K562 (cell line): ENCODE results near the gene IL17RC. TPM values are rescaled to one million over a fixed set of nuclear protein-coding genes. Genes with fewer than 3 reads are reported as not detected.

ENCODE experiments used
- ASH1L ChIP-seq: fragments of 450-650 bp; IDR thresholded peaks from 2 replicates; pipeline ENCODE4 v1.6.1; 2018; ENCODE audit warnings: borderline replicate concordance, mild to moderate bottlenecking, low read depth; ENCODE audit not compliant: partially characterized antibody
- ATF1 ChIP-seq, 2 experiments: fragments of 450-650 bp in 1 of 2; IDR thresholded peaks; 2 replicates each; pipeline ENCODE4 v1.6.1; 2016; ENCODE audit warnings: missing compliant biosample characterization in 1 of 2, missing genetic modification characterization in 1 of 2
- ATF7 ChIP-seq: fragments of 450-650 bp; IDR thresholded peaks from 2 replicates; pipeline ENCODE4 v1.7.1; 2014; ENCODE audit warnings: mild to moderate bottlenecking, moderate library complexity
- BMI1 ChIP-seq: fragments of 150-350 bp; IDR thresholded peaks from 2 replicates; pipeline ENCODE4 v1.6.1; 2014; ENCODE audit warnings: low read length
- FOS ChIP-seq: IDR thresholded peaks from 3 replicates; pipeline ENCODE4 v1.6.1; 2011; ENCODE audit not compliant: insufficient read length; ENCODE audit errors: extremely low read depth
- MTF1 ChIP-seq: fragments of 250-450 bp; sonication (Bioruptor Pico); IDR thresholded peaks from 2 replicates; pipeline ENCODE4 v1.9.0; 2021; ENCODE audit warnings: moderate library complexity, mild to moderate bottlenecking, inconsistent platforms, borderline replicate concordance
- NUFIP1 ChIP-seq: fragments of 450-650 bp; IDR thresholded peaks from 2 replicates; pipeline ENCODE4 v1.6.1; 2018; ENCODE audit not compliant: partially characterized antibody
- POLR2AphosphoS2 ChIP-seq: IDR thresholded peaks from 2 replicates; pipeline ENCODE4 v1.6.1; 2012; ENCODE audit warnings: low read length, improper control_type of control experiment
- POLR2H ChIP-seq: IDR thresholded peaks from 2 replicates; pipeline ENCODE4 v1.6.1; 2016; ENCODE audit warnings: missing genetic modification characterization, low read depth, mild to moderate bottlenecking, control low read depth, missing compliant biosample characterization, moderate library complexity
- RB1 ChIP-seq: fragments of 450-650 bp; IDR thresholded peaks from 2 replicates; pipeline ENCODE4 v1.6.1; 2017; ENCODE audit warnings: low read depth, mild to moderate bottlenecking
- SAP30 ChIP-seq: fragments of 200-600 bp; sonication (generic); IDR thresholded peaks from 2 replicates; pipeline ENCODE4 v1.6.1; 2012; ENCODE audit warnings: borderline replicate concordance, low read depth, mild to moderate bottlenecking, moderate library complexity, low read length, control low read depth, inconsistent platforms; ENCODE audit not compliant: insufficient read depth, poor library complexity, severe bottlenecking
- SMARCB1 ChIP-seq: IDR thresholded peaks from 2 replicates; pipeline ENCODE4 v1.6.1; 2011; ENCODE audit warnings: improper control_type of control experiment, low read depth; ENCODE audit not compliant: insufficient read length
- SMARCC2 ChIP-seq: fragments of 450-650 bp; IDR thresholded peaks from 2 replicates; pipeline ENCODE4 v1.6.1; 2017; ENCODE audit warnings: antibody characterized with exemption, moderate library complexity, mild to moderate bottlenecking, low read depth
- polyA plus RNA-seq, 8 experiments: library from polyadenylated mRNA; depleted of rRNA in 4 of 8; stranded (reverse) in 5 of 8; unstranded in 3 of 8; fragments of >200 nt; fragmentation: Nextera tagmentation in 2 of 8; fragmentation: Illumina TruSeq in 1 of 8; extraction: Ambion mirVana in 2 of 8; extraction: Trizol in 1 of 8; gene quantifications; 2 replicates each; pipeline versions ENCODE4 v1.2.1 to v1.2.3, GENCODE V29; 2011 to 2014; ENCODE audit warnings: inconsistent platforms in 1 of 8, missing spikeins in 1 of 8
- total RNA-seq, 7 experiments: library from RNA; depleted of rRNA in 6 of 7; stranded (reverse); fragments of >200 nt in 6 of 7; fragmentation: Illumina TruSeq in 2 of 7; extraction: Trizol in 2 of 7; gene quantifications; 2 replicates each; pipeline versions ENCODE4 v1.2.1 to v1.2.3, GENCODE V29; 2011 to 2021; ENCODE audit warnings: low replicate concordance in 1 of 7
- TF ChIP-seq, protein P1 (sequence below): fragments of 450-650 bp; IDR thresholded peaks from 2 replicates; pipeline ENCODE4 v1.6.1; 2018; ENCODE audit not compliant: partially characterized antibody
- TF ChIP-seq, protein P2 (sequence below): fragments of 250-450 bp; sonication (Bioruptor Pico); IDR thresholded peaks from 2 replicates; pipeline ENCODE4 v1.9.0; 2021; ENCODE audit warnings: mild to moderate bottlenecking, inconsistent platforms
- TF ChIP-seq, protein P3 (sequence below), 2 experiments: fragments of 450-650 bp in 1 of 2; sonication (generic) in 1 of 2; formaldehyde crosslinking; conservative IDR thresholded peaks; 2 replicates each; pipeline versions ENCODE4 v1.4.0 to v1.8.1; 2020 to 2022; ENCODE audit warnings: mild to moderate bottlenecking in 1 of 2, missing genetic modification reagents in 1 of 2
- TF ChIP-seq, protein P4 (sequence below), 3 experiments: fragments of 200-800 bp in 1 of 3; sonication (Bioruptor generic) in 1 of 3; sonication (generic) in 1 of 3; formaldehyde crosslinking in 1 of 3; IDR thresholded peaks; 2 replicates each; pipeline versions ENCODE4 v1.6.1 to v1.8.0; 2016 to 2022; ENCODE audit warnings: mild to moderate bottlenecking in 2 of 3, missing compliant biosample characterization in 2 of 3, missing genetic modification characterization in 2 of 3, missing genetic modification reagents in 1 of 3

The IL17RC gene
- total and polyA plus RNA-seq, 9 of the 15 experiments (the other 6 are each of a cell fraction or from before 2014, with no cell fraction given) = 0.15 to 11.4 (median 7.1) TPM; not detected in 1

DNA sequence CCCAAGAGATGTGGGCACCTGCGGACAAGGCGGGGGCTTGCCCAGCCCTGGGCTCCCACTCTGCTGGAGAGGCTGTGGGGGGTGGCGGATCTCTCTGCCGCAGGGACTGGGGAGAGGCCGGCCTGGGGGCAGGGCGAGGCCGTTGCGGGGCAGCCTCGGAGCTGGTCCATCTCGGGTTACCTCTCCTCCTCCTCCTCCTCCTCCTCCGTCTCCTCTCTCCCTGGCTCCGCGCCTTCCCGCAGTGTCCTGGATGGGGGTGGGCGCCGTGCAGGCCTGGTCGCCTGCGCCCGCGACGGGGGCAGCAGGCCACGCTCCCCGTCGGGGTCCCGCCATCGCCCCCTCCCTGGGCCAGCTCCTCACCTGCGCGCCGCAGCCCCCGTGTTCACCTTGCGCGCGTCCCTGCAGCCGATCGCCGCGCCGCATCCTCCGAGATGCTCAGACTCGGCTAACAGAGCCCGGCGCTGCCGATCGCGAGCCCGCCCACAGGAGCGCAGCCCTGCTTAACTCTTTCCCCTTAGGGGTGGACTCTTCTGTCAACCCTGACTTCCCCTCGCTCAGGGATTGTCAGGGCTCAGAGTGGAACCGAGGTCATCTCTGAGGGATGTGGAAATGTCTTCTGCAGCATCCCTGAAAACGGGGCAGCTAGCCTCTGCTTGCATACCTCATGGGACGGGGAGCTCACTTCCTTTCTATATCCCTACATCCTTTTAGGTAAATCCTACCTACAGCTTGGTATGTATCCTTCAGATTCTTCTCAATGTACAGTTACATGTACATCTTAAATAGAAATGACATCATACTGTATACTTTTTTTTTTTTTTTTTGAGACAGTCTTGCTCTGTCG is 35.3 kb downstream of the IL17RC start, which contains the start of gene PRRT3 (continued):
- TF ChIP-seq, protein P1, sequence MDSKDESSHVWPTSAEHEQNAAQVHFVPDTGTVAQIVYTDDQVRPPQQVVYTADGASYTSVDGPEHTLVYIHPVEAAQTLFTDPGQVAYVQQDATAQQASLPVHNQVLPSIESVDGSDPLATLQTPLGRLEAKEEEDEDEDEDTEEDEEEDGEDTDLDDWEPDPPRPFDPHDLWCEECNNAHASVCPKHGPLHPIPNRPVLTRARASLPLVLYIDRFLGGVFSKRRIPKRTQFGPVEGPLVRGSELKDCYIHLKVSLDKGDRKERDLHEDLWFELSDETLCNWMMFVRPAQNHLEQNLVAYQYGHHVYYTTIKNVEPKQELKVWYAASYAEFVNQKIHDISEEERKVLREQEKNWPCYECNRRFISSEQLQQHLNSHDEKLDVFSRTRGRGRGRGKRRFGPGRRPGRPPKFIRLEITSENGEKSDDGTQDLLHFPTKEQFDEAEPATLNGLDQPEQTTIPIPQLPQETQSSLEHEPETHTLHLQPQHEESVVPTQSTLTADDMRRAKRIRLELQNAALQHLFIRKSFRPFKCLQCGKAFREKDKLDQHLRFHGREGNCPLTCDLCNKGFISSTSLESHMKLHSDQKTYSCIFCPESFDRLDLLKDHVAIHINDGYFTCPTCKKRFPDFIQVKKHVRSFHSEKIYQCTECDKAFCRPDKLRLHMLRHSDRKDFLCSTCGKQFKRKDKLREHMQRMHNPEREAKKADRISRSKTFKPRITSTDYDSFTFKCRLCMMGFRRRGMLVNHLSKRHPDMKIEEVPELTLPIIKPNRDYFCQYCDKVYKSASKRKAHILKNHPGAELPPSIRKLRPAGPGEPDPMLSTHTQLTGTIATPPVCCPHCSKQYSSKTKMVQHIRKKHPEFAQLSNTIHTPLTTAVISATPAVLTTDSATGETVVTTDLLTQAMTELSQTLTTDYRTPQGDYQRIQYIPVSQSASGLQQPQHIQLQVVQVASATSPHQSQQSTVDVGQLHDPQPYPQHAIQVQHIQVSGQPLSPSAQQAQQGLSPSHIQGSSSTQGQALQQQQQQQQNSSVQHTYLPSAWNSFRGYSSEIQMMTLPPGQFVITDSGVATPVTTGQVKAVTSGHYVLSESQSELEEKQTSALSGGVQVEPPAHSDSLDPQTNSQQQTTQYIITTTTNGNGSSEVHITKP = peak; percentile 90
- TF ChIP-seq BMI1 = no peak
- no peak for TF ChIP-seq MTF1 (CRISPR knock-in tag)
- TF ChIP-seq ASH1L = no peak
- TF ChIP-seq, protein P2, sequence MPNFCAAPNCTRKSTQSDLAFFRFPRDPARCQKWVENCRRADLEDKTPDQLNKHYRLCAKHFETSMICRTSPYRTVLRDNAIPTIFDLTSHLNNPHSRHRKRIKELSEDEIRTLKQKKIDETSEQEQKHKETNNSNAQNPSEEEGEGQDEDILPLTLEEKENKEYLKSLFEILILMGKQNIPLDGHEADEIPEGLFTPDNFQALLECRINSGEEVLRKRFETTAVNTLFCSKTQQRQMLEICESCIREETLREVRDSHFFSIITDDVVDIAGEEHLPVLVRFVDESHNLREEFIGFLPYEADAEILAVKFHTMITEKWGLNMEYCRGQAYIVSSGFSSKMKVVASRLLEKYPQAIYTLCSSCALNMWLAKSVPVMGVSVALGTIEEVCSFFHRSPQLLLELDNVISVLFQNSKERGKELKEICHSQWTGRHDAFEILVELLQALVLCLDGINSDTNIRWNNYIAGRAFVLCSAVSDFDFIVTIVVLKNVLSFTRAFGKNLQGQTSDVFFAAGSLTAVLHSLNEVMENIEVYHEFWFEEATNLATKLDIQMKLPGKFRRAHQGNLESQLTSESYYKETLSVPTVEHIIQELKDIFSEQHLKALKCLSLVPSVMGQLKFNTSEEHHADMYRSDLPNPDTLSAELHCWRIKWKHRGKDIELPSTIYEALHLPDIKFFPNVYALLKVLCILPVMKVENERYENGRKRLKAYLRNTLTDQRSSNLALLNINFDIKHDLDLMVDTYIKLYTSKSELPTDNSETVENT (CRISPR knock-in tag) = no peak
- no peak for TF ChIP-seq FOS
- no peak for TF ChIP-seq NUFIP1
- no peak for TF ChIP-seq POLR2H (tag)
- TF ChIP-seq POLR2AphosphoS2 = no peak
- TF ChIP-seq SMARCC2 = no peak
- TF ChIP-seq ATF1 (CRISPR knock-in tag; IDR thresholded peaks at IDR 0.05) = no peak
- TF ChIP-seq ATF1 (tag; IDR thresholded peaks at IDR 0.05) = peak; percentile 54
- TF ChIP-seq, protein P3, sequence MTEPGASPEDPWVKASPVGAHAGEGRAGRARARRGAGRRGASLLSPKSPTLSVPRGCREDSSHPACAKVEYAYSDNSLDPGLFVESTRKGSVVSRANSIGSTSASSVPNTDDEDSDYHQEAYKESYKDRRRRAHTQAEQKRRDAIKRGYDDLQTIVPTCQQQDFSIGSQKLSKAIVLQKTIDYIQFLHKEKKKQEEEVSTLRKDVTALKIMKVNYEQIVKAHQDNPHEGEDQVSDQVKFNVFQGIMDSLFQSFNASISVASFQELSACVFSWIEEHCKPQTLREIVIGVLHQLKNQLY (CRISPR knock-in tag; conservative IDR thresholded peaks at IDR 0.05) = no peak
- TF ChIP-seq SMARCB1 = no peak
- TF ChIP-seq ATF7 = peak; percentile 53; the same call in 1 of the 2 replicates
- TF ChIP-seq SAP30 = no peak
- TF ChIP-seq, protein P4, sequence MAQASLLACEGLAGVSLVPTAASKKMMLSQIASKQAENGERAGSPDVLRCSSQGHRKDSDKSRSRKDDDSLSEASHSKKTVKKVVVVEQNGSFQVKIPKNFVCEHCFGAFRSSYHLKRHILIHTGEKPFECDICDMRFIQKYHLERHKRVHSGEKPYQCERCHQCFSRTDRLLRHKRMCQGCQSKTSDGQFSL (CRISPR knock-in tag; IDR thresholded peaks at IDR 0.05) = peak; percentile 85; the same call in 1 of the 2 replicates
- TF ChIP-seq, protein P4 (tag; IDR thresholded peaks at IDR 0.05) = no peak
- TF ChIP-seq RB1 = peak; percentile 76
